K562 (cell line): ENCODE measurements around the gene BNC2. TPM values are rescaled to one million over a fixed set of nuclear protein-coding genes. Genes with fewer than 3 reads are reported as not detected.

Experiments used
- ATAC-seq: fragments of 200-7000 bp; cut with Tn5 transposase; 3 replicates; pipeline ENCODE4 v1.9.1; 2020; ENCODE audit warnings: moderate library complexity
- BruUV-seq: library from RNA; stranded (reverse); fragments of 400-500 nt; replicated peaks from 2 replicates; lab custom pipeline; 2021; lab: Mats Ljungman, UMichigan
- CTCF ChIA-PET: fragments of 300-600 bp; formaldehyde crosslinking; extraction: SDS; loops from one replicate; lab custom pipeline; 2021; ENCODE audit warnings: low intra/inter-chr PET ratio; lab: Yijun Ruan, JAX
- POLR2A ChIA-PET: fragments of 300-600, 350-650 bp; sonication (Branson Sonifier 250); formaldehyde crosslinking; extraction: SDS; loops from one replicate; lab custom pipeline; 2021; ENCODE audit warnings: antibody characterized with exemption, inconsistent platforms; lab: Yijun Ruan, JAX
- DNase-seq, 4 experiments: peaks; one replicate each; pipeline versions ENCODE4 v3.0.0 to v3.0.0-alpha.2; 2011 to 2018; ENCODE audit warnings: low spot score in 3 of 4, mixed read lengths in 3 of 4; ENCODE audit errors: extremely low read depth in 1 of 4
- FAIRE-seq: peaks from 2 replicates; lab custom pipeline; 2011; peaks lifted over from hg19 to GRCh38; lab: Jason Lieb, UNC
- H2AFZ ChIP-seq: 2 replicates; pipeline ENCODE4 v1.6.0; 2011; ENCODE audit warnings: low read depth, low read length, control low read depth, inconsistent platforms
- H3K27ac ChIP-seq: fragments of 200-600 bp; 3 replicates; pipeline ENCODE4 v1.8.0; 2011; ENCODE audit warnings: low read depth, mild to moderate bottlenecking, control low read depth, inconsistent platforms, low read length, moderate library complexity, mixed read lengths; ENCODE audit errors: extremely low read depth
- H3K27me3 ChIP-seq, 2 experiments: fragments of 300-600 bp in 1 of 2; 2 replicates in 1 of 2; 3 replicates in 1 of 2; pipeline versions ENCODE4 v1.6.0 to v1.8.0; 2011; ENCODE audit warnings: inconsistent platforms in 2 of 2, low read length in 2 of 2, mild to moderate bottlenecking in 1 of 2, mixed read lengths in 1 of 2, moderate library complexity in 1 of 2; ENCODE audit not compliant: control insufficient read depth in 2 of 2, insufficient read depth in 2 of 2
- H3K36me3 ChIP-seq: fragments of 300-600 bp; 3 replicates; pipeline ENCODE4 v1.8.0; 2011; ENCODE audit warnings: mild to moderate bottlenecking, low read length, inconsistent platforms; ENCODE audit not compliant: control insufficient read depth, insufficient read depth
- H3K4me1 ChIP-seq, 2 experiments: fragments of 200-600 bp in 1 of 2; replicated peaks in 1 of 2; 2 replicates in 1 of 2; 3 replicates in 1 of 2; pipeline versions ENCODE4 v1.5.1 to v1.8.0; 2011; ENCODE audit warnings: inconsistent platforms in 2 of 2, low read length in 2 of 2, mild to moderate bottlenecking in 1 of 2, mixed read lengths in 1 of 2, moderate library complexity in 1 of 2; ENCODE audit not compliant: control insufficient read depth in 2 of 2, insufficient read depth in 2 of 2
- H3K4me2 ChIP-seq: 2 replicates; pipeline ENCODE4 v1.6.1; 2011; ENCODE audit warnings: low read length, control low read depth, inconsistent platforms, mixed read lengths; ENCODE audit not compliant: insufficient read depth
- H3K4me3 ChIP-seq: fragments of 200-600 bp; sonication (generic), shearing (Covaris generic); 2 replicates; pipeline ENCODE4 v1.5.1; 2016; ENCODE audit warnings: control low read depth, inconsistent platforms
- H3K79me2 ChIP-seq: fragments of 200-600 bp; 3 replicates; pipeline ENCODE4 v1.8.0; 2011; ENCODE audit warnings: low read length, inconsistent platforms; ENCODE audit not compliant: control insufficient read depth, insufficient read depth
- H3K9ac ChIP-seq, 2 experiments: 2 replicates each; pipeline versions ENCODE4 v1.6.0 to v1.6.1; 2011; ENCODE audit warnings: low read depth in 2 of 2, low read length in 2 of 2, control low read depth in 1 of 2, inconsistent platforms in 1 of 2, mild to moderate bottlenecking in 1 of 2, mixed read lengths in 1 of 2; ENCODE audit not compliant: insufficient read depth in 1 of 2
- H3K9me1 ChIP-seq: one replicate; pipeline ENCODE4 v1.6.0; 2011; ENCODE audit warnings: inconsistent platforms, mild to moderate bottlenecking, low read length, moderate library complexity; ENCODE audit not compliant: control insufficient read depth, insufficient read depth
- H3K9me3 ChIP-seq: replicated peaks from 2 replicates; pipeline ENCODE4 v1.5.1; 2011; ENCODE audit warnings: low read depth, low read length, inconsistent platforms; ENCODE audit not compliant: control insufficient read depth, insufficient read depth
- H4K20me1 ChIP-seq: replicated peaks from 2 replicates; pipeline ENCODE4 v1.6.1; 2011; ENCODE audit warnings: low read length, inconsistent platforms, mixed read lengths; ENCODE audit not compliant: control insufficient read depth, insufficient read depth
- BCL6 ChIP-seq: fragments of 250-450 bp; sonication (Bioruptor Pico); IDR thresholded peaks from 2 replicates; pipeline ENCODE4 v1.4.0; 2020
- CBX1 ChIP-seq: sonication (generic); IDR thresholded peaks from 2 replicates; pipeline ENCODE4 v1.6.1; 2016; ENCODE audit warnings: antibody characterized with exemption, low read depth, mild to moderate bottlenecking
- ERF ChIP-seq: fragments of 450-650 bp; formaldehyde crosslinking; IDR thresholded peaks from 2 replicates; pipeline ENCODE4 v1.4.0; 2020; ENCODE audit warnings: mild to moderate bottlenecking, mixed read lengths
- HOXB6 ChIP-seq: fragments of 250-450 bp; sonication (Bioruptor Pico); IDR thresholded peaks from 2 replicates; pipeline ENCODE4 v1.5.1; 2022; ENCODE audit warnings: mild to moderate bottlenecking, borderline replicate concordance
- SAFB ChIP-seq: fragments of 200-400 bp; formaldehyde crosslinking; IDR thresholded peaks from 2 replicates; pipeline ENCODE4 v1.6.1; 2017; ENCODE audit warnings: low read depth, low read length, borderline replicate concordance
- TCF7L2 ChIP-seq: fragments of 150-350 bp; IDR thresholded peaks from 2 replicates; pipeline ENCODE4 v1.6.1; 2016; ENCODE audit warnings: low read depth, mild to moderate bottlenecking, low read length, moderate library complexity
- WGBS: fragments of 100-300 bp; shearing (Covaris generic); methylation state at CpG from one replicate; pipeline ENCODE4 v1.1.6; 2016; ENCODE audit warnings: low coverage, mixed read lengths; ENCODE audit not compliant: insufficient coverage; ENCODE audit errors: missing lambda C conversion rate; 5-methylcytosine and 5-hydroxymethylcytosine counted together
- in situ Hi-C: fragments of 300-500 bp; cut with MboI; formaldehyde crosslinking; loops from 4 replicates; pipeline ENCODE4 v1.15.0; 2018; ENCODE audit warnings: inconsistent platforms, mixed read lengths
- intact Hi-C: fragments of 100-400 bp; cut with micrococcal nuclease; formaldehyde crosslinking; loops from 2 replicates; pipeline ENCODE4 v1.14.2; 2022
- polyA plus RNA-seq, 8 experiments: library from polyadenylated mRNA; depleted of rRNA in 4 of 8; stranded (reverse) in 5 of 8; unstranded in 3 of 8; fragments of >200 nt; fragmentation: Nextera tagmentation in 2 of 8; fragmentation: Illumina TruSeq in 1 of 8; extraction: Ambion mirVana in 2 of 8; extraction: Trizol in 1 of 8; gene quantifications; 2 replicates each; pipeline versions ENCODE4 v1.2.1 to v1.2.3, GENCODE V29; 2011 to 2014; ENCODE audit warnings: inconsistent platforms in 1 of 8, missing spikeins in 1 of 8
- total RNA-seq, 7 experiments: library from RNA; depleted of rRNA in 6 of 7; stranded (reverse); fragments of >200 nt in 6 of 7; fragmentation: Illumina TruSeq in 2 of 7; extraction: Trizol in 2 of 7; gene quantifications; 2 replicates each; pipeline versions ENCODE4 v1.2.1 to v1.2.3, GENCODE V29; 2011 to 2021; ENCODE audit warnings: low replicate concordance in 1 of 7
- TF ChIP-seq, protein P1 (sequence below): sonication (generic); formaldehyde crosslinking; IDR thresholded peaks from 2 replicates; pipeline ENCODE4 v1.8.1; 2023; ENCODE audit warnings: missing genetic modification reagents, mild to moderate bottlenecking, borderline replicate concordance
- TF ChIP-seq, protein P2 (sequence below), 2 experiments: fragments of 450-650 bp; conservative IDR thresholded peaks; 2 replicates each; pipeline ENCODE4 v1.6.1; 2017; ENCODE audit warnings: mild to moderate bottlenecking in 2 of 2, moderate library complexity in 2 of 2
- TF ChIP-seq, protein P3 (sequence below): sonication (generic); formaldehyde crosslinking; IDR thresholded peaks from 2 replicates; pipeline ENCODE4 v1.8.0; 2022; ENCODE audit warnings: missing genetic modification reagents, mild to moderate bottlenecking, borderline replicate concordance

Gene BNC2
- total and polyA plus RNA-seq, 9 of the 15 experiments (the other 6 are each of a cell fraction or from before 2014, with no cell fraction given) = not detected

DNA sequence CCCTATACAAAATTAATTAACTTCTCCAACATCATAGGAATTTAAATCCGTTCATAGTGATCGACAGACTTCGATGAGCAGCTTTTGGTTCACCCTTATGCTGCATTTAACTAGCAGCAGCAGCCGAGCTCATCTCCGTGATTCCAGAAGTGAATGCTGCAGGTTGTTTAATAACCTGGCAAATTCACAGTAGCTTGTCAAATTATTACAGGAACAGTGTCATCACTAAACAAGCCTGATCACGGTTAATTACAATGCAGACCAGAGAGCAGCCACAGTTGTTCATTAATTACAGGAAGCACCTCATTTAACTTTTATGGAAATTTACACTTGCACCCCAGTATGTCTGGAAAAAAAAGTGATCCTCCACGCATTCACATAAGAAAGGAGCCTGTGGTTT, 188.2 kb downstream of the BNC2 start:
- FAIRE-seq = no peak
- Histone ChIP-seq H3K4me1 (no peaks in the 10 kb centered on the region), H2AFZ (no peak overlapping the region), H3K9me3 (no peaks in the 10 kb centered on the region), H3K4me3 (no peak overlapping the region), H3K27ac (no peak overlapping the region), H3K27me3 (no peaks in the 10 kb centered on the region), H3K9me1 (no peaks in the 10 kb centered on the region), H4K20me1 (no peaks in the 10 kb centered on the region), H3K4me2 (no peak overlapping the region), H3K9ac (no peak overlapping the region), H3K36me3 (no peaks in the 10 kb centered on the region), H3K79me2 (no peaks in the 10 kb centered on the region)
- ATAC-seq = no peak
- ChIA-PET CTCF (no interaction called here), POLR2A (no interaction called here)
- TF ChIP-seq, protein P1, sequence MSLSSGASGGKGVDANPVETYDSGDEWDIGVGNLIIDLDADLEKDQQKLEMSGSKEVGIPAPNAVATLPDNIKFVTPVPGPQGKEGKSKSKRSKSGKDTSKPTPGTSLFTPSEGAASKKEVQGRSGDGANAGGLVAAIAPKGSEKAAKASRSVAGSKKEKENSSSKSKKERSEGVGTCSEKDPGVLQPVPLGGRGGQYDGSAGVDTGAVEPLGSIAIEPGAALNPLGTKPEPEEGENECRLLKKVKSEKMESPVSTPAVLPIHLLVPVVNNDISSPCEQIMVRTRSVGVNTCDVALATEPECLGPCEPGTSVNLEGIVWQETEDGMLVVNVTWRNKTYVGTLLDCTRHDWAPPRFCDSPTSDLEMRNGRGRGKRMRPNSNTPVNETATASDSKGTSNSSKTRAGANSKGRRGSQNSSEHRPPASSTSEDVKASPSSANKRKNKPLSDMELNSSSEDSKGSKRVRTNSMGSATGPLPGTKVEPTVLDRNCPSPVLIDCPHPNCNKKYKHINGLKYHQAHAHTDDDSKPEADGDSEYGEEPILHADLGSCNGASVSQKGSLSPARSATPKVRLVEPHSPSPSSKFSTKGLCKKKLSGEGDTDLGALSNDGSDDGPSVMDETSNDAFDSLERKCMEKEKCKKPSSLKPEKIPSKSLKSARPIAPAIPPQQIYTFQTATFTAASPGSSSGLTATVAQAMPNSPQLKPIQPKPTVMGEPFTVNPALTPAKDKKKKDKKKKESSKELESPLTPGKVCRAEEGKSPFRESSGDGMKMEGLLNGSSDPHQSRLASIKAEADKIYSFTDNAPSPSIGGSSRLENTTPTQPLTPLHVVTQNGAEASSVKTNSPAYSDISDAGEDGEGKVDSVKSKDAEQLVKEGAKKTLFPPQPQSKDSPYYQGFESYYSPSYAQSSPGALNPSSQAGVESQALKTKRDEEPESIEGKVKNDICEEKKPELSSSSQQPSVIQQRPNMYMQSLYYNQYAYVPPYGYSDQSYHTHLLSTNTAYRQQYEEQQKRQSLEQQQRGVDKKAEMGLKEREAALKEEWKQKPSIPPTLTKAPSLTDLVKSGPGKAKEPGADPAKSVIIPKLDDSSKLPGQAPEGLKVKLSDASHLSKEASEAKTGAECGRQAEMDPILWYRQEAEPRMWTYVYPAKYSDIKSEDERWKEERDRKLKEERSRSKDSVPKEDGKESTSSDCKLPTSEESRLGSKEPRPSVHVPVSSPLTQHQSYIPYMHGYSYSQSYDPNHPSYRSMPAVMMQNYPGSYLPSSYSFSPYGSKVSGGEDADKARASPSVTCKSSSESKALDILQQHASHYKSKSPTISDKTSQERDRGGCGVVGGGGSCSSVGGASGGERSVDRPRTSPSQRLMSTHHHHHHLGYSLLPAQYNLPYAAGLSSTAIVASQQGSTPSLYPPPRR (CRISPR knock-in tag) = no peak
- TF ChIP-seq ERF (CRISPR knock-in tag) (no peak), HOXB6 (CRISPR knock-in tag) (no peak), BCL6 (CRISPR knock-in tag) (no peak), CBX1 (no peak), SAFB (no peak), TCF7L2 (no peak)
- TF ChIP-seq, protein P2, sequence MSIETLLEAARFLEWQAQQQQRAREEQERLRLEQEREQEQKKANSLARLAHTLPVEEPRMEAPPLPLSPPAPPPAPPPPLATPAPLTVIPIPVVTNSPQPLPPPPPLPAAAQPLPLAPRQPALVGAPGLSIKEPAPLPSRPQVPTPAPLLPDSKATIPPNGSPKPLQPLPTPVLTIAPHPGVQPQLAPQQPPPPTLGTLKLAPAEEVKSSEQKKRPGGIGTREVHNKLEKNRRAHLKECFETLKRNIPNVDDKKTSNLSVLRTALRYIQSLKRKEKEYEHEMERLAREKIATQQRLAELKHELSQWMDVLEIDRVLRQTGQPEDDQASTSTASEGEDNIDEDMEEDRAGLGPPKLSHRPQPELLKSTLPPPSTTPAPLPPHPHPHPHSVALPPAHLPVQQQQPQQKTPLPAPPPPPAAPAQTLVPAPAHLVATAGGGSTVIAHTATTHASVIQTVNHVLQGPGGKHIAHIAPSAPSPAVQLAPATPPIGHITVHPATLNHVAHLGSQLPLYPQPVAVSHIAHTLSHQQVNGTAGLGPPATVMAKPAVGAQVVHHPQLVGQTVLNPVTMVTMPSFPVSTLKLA (conservative IDR thresholded peaks at IDR 0.05) = no peak
- TF ChIP-seq, protein P3, sequence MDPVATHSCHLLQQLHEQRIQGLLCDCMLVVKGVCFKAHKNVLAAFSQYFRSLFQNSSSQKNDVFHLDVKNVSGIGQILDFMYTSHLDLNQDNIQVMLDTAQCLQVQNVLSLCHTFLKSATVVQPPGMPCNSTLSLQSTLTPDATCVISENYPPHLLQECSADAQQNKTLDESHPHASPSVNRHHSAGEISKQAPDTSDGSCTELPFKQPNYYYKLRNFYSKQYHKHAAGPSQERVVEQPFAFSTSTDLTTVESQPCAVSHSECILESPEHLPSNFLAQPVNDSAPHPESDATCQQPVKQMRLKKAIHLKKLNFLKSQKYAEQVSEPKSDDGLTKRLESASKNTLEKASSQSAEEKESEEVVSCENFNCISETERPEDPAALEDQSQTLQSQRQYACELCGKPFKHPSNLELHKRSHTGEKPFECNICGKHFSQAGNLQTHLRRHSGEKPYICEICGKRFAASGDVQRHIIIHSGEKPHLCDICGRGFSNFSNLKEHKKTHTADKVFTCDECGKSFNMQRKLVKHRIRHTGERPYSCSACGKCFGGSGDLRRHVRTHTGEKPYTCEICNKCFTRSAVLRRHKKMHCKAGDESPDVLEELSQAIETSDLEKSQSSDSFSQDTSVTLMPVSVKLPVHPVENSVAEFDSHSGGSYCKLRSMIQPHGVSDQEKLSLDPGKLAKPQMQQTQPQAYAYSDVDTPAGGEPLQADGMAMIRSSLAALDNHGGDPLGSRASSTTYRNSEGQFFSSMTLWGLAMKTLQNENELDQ (CRISPR knock-in tag) = no peak
- DNase-seq = no peak
- intact Hi-C loops = no loop called here
- no TSS peak for BruUV-seq
- 0% methylated on average over 6 of the region's 7 CpGs for WGBS
- in situ Hi-C loops = no loop called here
